K562 (cell line): Measurements from ENCODE around the gene SUPT3H. TPM values are rescaled to one million over a fixed set of nuclear protein-coding genes. Genes with fewer than 3 reads are reported as not detected.
"Not testable (repeated sequence)": the region's sequence is repeated elsewhere in the genome, so short reads cannot be mapped to it uniquely, and the experiment has no call there.

ENCODE experiments used
- ATAC-seq: fragments of 200-7000 bp; cut with Tn5 transposase; 3 replicates; pipeline ENCODE4 v1.9.1; 2020; ENCODE audit warnings: moderate library complexity
- BruUV-seq: library from RNA; stranded (reverse); fragments of 400-500 nt; replicated peaks from 2 replicates; lab custom pipeline; 2021; lab: Mats Ljungman, UMichigan
- CTCF ChIA-PET: fragments of 300-600 bp; formaldehyde crosslinking; extraction: SDS; loops from one replicate; lab custom pipeline; 2021; ENCODE audit warnings: low intra/inter-chr PET ratio; lab: Yijun Ruan, JAX
- POLR2A ChIA-PET: fragments of 300-600, 350-650 bp; sonication (Branson Sonifier 250); formaldehyde crosslinking; extraction: SDS; loops from one replicate; lab custom pipeline; 2021; ENCODE audit warnings: antibody characterized with exemption, inconsistent platforms; lab: Yijun Ruan, JAX
- DNase-seq, 4 experiments: peaks; one replicate each; pipeline versions ENCODE4 v3.0.0 to v3.0.0-alpha.2; 2011 to 2018; ENCODE audit warnings: low spot score in 3 of 4, mixed read lengths in 3 of 4; ENCODE audit errors: extremely low read depth in 1 of 4
- FAIRE-seq: peaks from 2 replicates; lab custom pipeline; 2011; peaks lifted over from hg19 to GRCh38; lab: Jason Lieb, UNC
- H2AFZ ChIP-seq: 2 replicates; pipeline ENCODE4 v1.6.0; 2011; ENCODE audit warnings: low read depth, low read length, control low read depth, inconsistent platforms
- H3K27ac ChIP-seq: fragments of 200-600 bp; 3 replicates; pipeline ENCODE4 v1.8.0; 2011; ENCODE audit warnings: low read depth, mild to moderate bottlenecking, control low read depth, inconsistent platforms, low read length, moderate library complexity, mixed read lengths; ENCODE audit errors: extremely low read depth
- H3K27me3 ChIP-seq, 2 experiments: fragments of 300-600 bp in 1 of 2; 2 replicates in 1 of 2; 3 replicates in 1 of 2; pipeline versions ENCODE4 v1.6.0 to v1.8.0; 2011; ENCODE audit warnings: inconsistent platforms in 2 of 2, low read length in 2 of 2, mild to moderate bottlenecking in 1 of 2, mixed read lengths in 1 of 2, moderate library complexity in 1 of 2; ENCODE audit not compliant: control insufficient read depth in 2 of 2, insufficient read depth in 2 of 2
- H3K36me3 ChIP-seq: fragments of 300-600 bp; 3 replicates; pipeline ENCODE4 v1.8.0; 2011; ENCODE audit warnings: mild to moderate bottlenecking, low read length, inconsistent platforms; ENCODE audit not compliant: control insufficient read depth, insufficient read depth
- H3K4me1 ChIP-seq, 2 experiments: fragments of 200-600 bp in 1 of 2; replicated peaks in 1 of 2; 2 replicates in 1 of 2; 3 replicates in 1 of 2; pipeline versions ENCODE4 v1.5.1 to v1.8.0; 2011; ENCODE audit warnings: inconsistent platforms in 2 of 2, low read length in 2 of 2, mild to moderate bottlenecking in 1 of 2, mixed read lengths in 1 of 2, moderate library complexity in 1 of 2; ENCODE audit not compliant: control insufficient read depth in 2 of 2, insufficient read depth in 2 of 2
- H3K4me2 ChIP-seq: 2 replicates; pipeline ENCODE4 v1.6.1; 2011; ENCODE audit warnings: low read length, control low read depth, inconsistent platforms, mixed read lengths; ENCODE audit not compliant: insufficient read depth
- H3K4me3 ChIP-seq: fragments of 200-600 bp; sonication (generic), shearing (Covaris generic); 2 replicates; pipeline ENCODE4 v1.5.1; 2016; ENCODE audit warnings: control low read depth, inconsistent platforms
- H3K79me2 ChIP-seq: fragments of 200-600 bp; 3 replicates; pipeline ENCODE4 v1.8.0; 2011; ENCODE audit warnings: low read length, inconsistent platforms; ENCODE audit not compliant: control insufficient read depth, insufficient read depth
- H3K9ac ChIP-seq, 2 experiments: 2 replicates each; pipeline versions ENCODE4 v1.6.0 to v1.6.1; 2011; ENCODE audit warnings: low read depth in 2 of 2, low read length in 2 of 2, control low read depth in 1 of 2, inconsistent platforms in 1 of 2, mild to moderate bottlenecking in 1 of 2, mixed read lengths in 1 of 2; ENCODE audit not compliant: insufficient read depth in 1 of 2
- H3K9me1 ChIP-seq: one replicate; pipeline ENCODE4 v1.6.0; 2011; ENCODE audit warnings: inconsistent platforms, mild to moderate bottlenecking, low read length, moderate library complexity; ENCODE audit not compliant: control insufficient read depth, insufficient read depth
- H3K9me3 ChIP-seq: replicated peaks from 2 replicates; pipeline ENCODE4 v1.5.1; 2011; ENCODE audit warnings: low read depth, low read length, inconsistent platforms; ENCODE audit not compliant: control insufficient read depth, insufficient read depth
- H4K20me1 ChIP-seq: replicated peaks from 2 replicates; pipeline ENCODE4 v1.6.1; 2011; ENCODE audit warnings: low read length, inconsistent platforms, mixed read lengths; ENCODE audit not compliant: control insufficient read depth, insufficient read depth
- CCAR2 ChIP-seq: fragments of 200-400 bp; formaldehyde crosslinking; IDR thresholded peaks from 2 replicates; pipeline ENCODE4 v1.6.1; 2017; ENCODE audit warnings: mild to moderate bottlenecking, low read depth, low read length
- PTTG1 ChIP-seq: fragments of 450-650 bp; IDR thresholded peaks from 2 replicates; pipeline ENCODE4 v1.6.1; 2016; ENCODE audit warnings: low read depth, mild to moderate bottlenecking, missing genetic modification characterization, missing compliant biosample characterization
- SLC30A9 ChIP-seq: fragments of 250-450 bp; sonication (Bioruptor Pico); IDR thresholded peaks from 2 replicates; pipeline ENCODE4 v1.8.0; 2022; ENCODE audit warnings: mild to moderate bottlenecking, moderate library complexity
- TCF7 ChIP-seq: sonication (generic); IDR thresholded peaks from 2 replicates; pipeline ENCODE4 v1.6.1; 2016; ENCODE audit warnings: antibody characterized with exemption, borderline replicate concordance
- TEAD4 ChIP-seq, 2 experiments: sonication (generic) in 1 of 2; formaldehyde crosslinking in 1 of 2; IDR thresholded peaks; 2 replicates each; pipeline versions ENCODE4 v1.6.1 to v1.8.0; 2012 to 2022; ENCODE audit warnings: borderline replicate concordance in 1 of 2, inconsistent platforms in 1 of 2, low read length in 1 of 2, mild to moderate bottlenecking in 1 of 2, missing genetic modification reagents in 1 of 2
- XRCC3 ChIP-seq: fragments of 450-650 bp; IDR thresholded peaks from 2 replicates; pipeline ENCODE4 v1.6.1; 2017; ENCODE audit warnings: mild to moderate bottlenecking, moderate library complexity
- ZEB2 ChIP-seq: fragments of 450-650 bp; IDR thresholded peaks from 2 replicates; pipeline ENCODE4 v1.6.1; 2016
- WGBS: fragments of 100-300 bp; shearing (Covaris generic); methylation state at CpG from one replicate; pipeline ENCODE4 v1.1.6; 2016; ENCODE audit warnings: low coverage, mixed read lengths; ENCODE audit not compliant: insufficient coverage; ENCODE audit errors: missing lambda C conversion rate; 5-methylcytosine and 5-hydroxymethylcytosine counted together
- in situ Hi-C: fragments of 300-500 bp; cut with MboI; formaldehyde crosslinking; loops from 4 replicates; pipeline ENCODE4 v1.15.0; 2018; ENCODE audit warnings: inconsistent platforms, mixed read lengths
- intact Hi-C: fragments of 100-400 bp; cut with micrococcal nuclease; formaldehyde crosslinking; loops from 2 replicates; pipeline ENCODE4 v1.14.2; 2022
- polyA plus RNA-seq, 8 experiments: library from polyadenylated mRNA; depleted of rRNA in 4 of 8; stranded (reverse) in 5 of 8; unstranded in 3 of 8; fragments of >200 nt; fragmentation: Nextera tagmentation in 2 of 8; fragmentation: Illumina TruSeq in 1 of 8; extraction: Ambion mirVana in 2 of 8; extraction: Trizol in 1 of 8; gene quantifications; 2 replicates each; pipeline versions ENCODE4 v1.2.1 to v1.2.3, GENCODE V29; 2011 to 2014; ENCODE audit warnings: inconsistent platforms in 1 of 8, missing spikeins in 1 of 8
- total RNA-seq, 7 experiments: library from RNA; depleted of rRNA in 6 of 7; stranded (reverse); fragments of >200 nt in 6 of 7; fragmentation: Illumina TruSeq in 2 of 7; extraction: Trizol in 2 of 7; gene quantifications; 2 replicates each; pipeline versions ENCODE4 v1.2.1 to v1.2.3, GENCODE V29; 2011 to 2021; ENCODE audit warnings: low replicate concordance in 1 of 7

Gene SUPT3H
- total and polyA plus RNA-seq, 9 of the 15 experiments (the other 6 are each of a cell fraction or from before 2014, with no cell fraction given) = 7.2 to 16.3 (median 11.9) TPM

DNA sequence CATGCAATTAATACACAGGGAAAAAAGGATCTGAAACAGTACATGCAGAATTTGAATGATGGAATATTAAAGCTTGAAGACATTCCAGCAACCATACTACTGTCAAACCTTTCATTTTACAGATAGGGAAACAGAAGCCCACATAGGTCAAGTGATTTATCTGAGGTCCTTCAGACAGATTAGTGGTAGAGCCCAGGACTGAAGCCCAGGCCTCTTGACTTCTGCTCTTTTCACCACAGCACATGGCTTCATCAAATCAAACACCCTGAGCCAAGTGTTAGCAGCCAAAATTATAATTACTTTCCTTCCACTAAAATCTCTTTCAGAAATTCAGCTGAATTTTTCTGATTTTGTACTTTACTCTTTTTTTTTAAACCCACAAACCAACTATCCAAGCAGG lies 485.2 kb downstream of the SUPT3H start:
- Histone ChIP-seq H3K9ac (no peak overlapping the region), H3K9me1 (no peaks in the 10 kb centered on the region), H3K4me2 (no peak overlapping the region), H3K4me3 (no peak overlapping the region), H4K20me1 (no peaks in the 10 kb centered on the region), H3K36me3 (no peaks in the 10 kb centered on the region), H3K4me1 (no peaks in the 10 kb centered on the region), H3K9me3 (no peaks in the 10 kb centered on the region), H2AFZ (no peak overlapping the region), H3K27me3 (no peaks in the 10 kb centered on the region), H3K27ac (no peak overlapping the region), H3K79me2 (no peaks in the 10 kb centered on the region)
- no peak for TF ChIP-seq SLC30A9 (CRISPR knock-in tag)
- no peak for TF ChIP-seq TEAD4 (IDR thresholded peaks at IDR 0.05; ENCODE audit: low read length)
- no peak for TF ChIP-seq TEAD4 (CRISPR knock-in tag; IDR thresholded peaks at IDR 0.05; ENCODE audit: borderline replicate concordance)
- no peak for TF ChIP-seq XRCC3
- TF ChIP-seq ZEB2 = no peak
- no peak for TF ChIP-seq PTTG1 (tag)
- no peak for TF ChIP-seq TCF7
- no peak for TF ChIP-seq CCAR2
- ATAC-seq (no peak), FAIRE-seq (no peak), DNase-seq (no peak)
- no TSS peak for BruUV-seq
- in situ Hi-C loops = no loop called here
- intact Hi-C loops = no loop called here
- ChIA-PET POLR2A (no interaction called here), CTCF (no interaction called here)

DNA sequence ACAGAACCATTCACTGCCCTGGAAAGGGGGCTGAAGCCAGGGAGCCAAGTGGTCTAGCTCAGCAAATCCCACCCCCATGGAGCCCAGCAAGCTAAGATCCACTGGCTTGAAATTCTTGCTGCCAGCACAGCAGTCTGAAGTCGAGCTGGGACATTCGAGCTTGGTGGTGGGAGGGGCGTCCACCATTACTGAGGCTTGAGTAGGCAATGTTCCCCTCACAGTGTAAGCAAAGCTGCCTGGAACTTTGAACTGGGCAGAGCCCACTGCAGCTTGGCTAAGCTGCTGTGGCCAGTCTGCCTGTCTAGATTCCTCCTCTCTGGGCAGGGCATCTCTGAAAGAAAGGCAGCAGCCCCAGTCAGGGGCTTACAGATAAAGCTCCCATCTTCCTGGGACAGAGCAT lies 498.7 kb downstream of the SUPT3H start:
- H3K79me2 ChIP-seq, ATAC-seq, H4K20me1 ChIP-seq, H3K27me3 ChIP-seq, H3K9me1 ChIP-seq, H3K27ac ChIP-seq, in situ Hi-C loops, H3K4me1 ChIP-seq, intact Hi-C loops, H3K36me3 ChIP-seq, POLR2A ChIA-PET, FAIRE-seq, H3K9ac ChIP-seq, H3K9me3 ChIP-seq, CTCF ChIA-PET, H2AFZ ChIP-seq, H3K4me2 ChIP-seq, BruUV-seq, H3K4me3 ChIP-seq, DNase-seq: not testable (repeated sequence)
- 5% methylated on average over 3 of the region's 3 CpGs for WGBS
